ENCODE data around the gene ARSB. TPM values are rescaled to one million over a fixed set of nuclear protein-coding genes. Genes with fewer than 3 reads are reported as not detected.

Gene ARSB
- total and polyA plus RNA-seq, 12 donors = 1.9 to 24.5 (median 14.5) TPM

DNA sequence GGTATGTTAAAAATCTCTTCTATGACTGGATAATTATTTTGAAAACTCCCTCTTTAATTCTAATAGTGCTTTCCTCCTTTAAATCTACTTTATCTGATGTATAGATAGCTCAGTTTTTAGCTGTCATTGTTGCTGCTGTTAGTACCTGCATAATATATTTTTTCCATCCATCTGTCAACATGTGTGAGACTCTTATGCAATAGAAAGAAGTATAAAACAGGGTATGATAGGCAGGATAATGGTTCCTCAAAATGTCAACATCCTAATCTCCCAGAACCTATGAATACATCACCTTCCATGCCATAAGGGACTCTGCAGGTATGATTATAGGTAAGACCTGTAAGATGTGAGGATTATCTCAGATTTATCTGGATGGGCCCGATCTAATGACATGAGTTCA lies 199.7 kb downstream of the ARSB start:
- WGBS, 4 donors = 92 to 95% (median 93%) methylated on average over 1 of the region's 1 CpG
- H3K27ac ChIP-seq = no peak overlapping the region
- TF ChIP-seq, protein P1, sequence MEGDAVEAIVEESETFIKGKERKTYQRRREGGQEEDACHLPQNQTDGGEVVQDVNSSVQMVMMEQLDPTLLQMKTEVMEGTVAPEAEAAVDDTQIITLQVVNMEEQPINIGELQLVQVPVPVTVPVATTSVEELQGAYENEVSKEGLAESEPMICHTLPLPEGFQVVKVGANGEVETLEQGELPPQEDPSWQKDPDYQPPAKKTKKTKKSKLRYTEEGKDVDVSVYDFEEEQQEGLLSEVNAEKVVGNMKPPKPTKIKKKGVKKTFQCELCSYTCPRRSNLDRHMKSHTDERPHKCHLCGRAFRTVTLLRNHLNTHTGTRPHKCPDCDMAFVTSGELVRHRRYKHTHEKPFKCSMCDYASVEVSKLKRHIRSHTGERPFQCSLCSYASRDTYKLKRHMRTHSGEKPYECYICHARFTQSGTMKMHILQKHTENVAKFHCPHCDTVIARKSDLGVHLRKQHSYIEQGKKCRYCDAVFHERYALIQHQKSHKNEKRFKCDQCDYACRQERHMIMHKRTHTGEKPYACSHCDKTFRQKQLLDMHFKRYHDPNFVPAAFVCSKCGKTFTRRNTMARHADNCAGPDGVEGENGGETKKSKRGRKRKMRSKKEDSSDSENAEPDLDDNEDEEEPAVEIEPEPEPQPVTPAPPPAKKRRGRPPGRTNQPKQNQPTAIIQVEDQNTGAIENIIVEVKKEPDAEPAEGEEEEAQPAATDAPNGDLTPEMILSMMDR (IDR thresholded peaks at IDR 0.05) = no peak
- no peak for TF ChIP-seq POLR2A (IDR thresholded peaks at IDR 0.05)
- H3K4me1 ChIP-seq (replicated peaks in 1 of 2) = no peaks in the 10 kb centered on the region
- no peaks in the 10 kb centered on the region for H3K36me3 ChIP-seq (replicated peaks in 1 of 2)
- H3K27me3 ChIP-seq = no peaks in the 10 kb centered on the region
- H3K9me3 ChIP-seq (replicated peaks in 1 of 3) = no peaks in the 10 kb centered on the region
- DNase-seq = no peak
- intact Hi-C loops (cut with DNase I) = no loop called here
- H3K4me3 ChIP-seq = no peak overlapping the region

DNA sequence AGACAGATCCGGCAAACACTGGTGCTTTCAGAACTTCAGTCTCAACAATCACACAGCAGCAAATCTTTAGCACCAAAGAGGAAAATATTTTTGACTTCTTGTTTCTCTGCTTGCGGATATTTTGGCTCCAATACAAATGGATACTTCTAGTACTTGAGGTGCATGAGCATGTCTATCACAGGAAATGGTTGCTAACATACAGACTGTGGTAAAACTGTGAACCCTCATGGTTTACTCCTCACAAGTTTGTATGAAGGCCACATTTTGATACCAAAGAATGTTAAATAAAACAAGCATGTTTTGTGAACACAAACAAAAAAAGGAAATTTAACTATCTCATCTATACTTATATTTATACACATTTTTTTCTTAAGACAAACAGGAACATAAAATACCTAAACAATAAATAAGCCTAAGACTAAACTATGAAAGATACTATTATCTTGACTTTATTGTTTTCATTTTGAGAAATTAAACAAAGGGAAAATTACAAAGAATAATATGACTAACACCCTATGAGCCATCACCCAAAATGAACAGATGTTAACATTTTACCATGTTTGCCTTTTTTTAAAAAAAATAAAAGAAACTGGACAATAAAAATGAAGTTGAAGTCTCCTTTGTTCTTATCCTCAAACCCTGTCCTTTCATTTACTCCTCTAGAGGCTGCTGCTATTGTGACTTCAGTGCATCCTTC lies 201.5 kb downstream of the ARSB start:
- H3K27ac ChIP-seq = no peak overlapping the region
- no peak for TF ChIP-seq POLR2A (IDR thresholded peaks at IDR 0.05)
- TF ChIP-seq, protein P1 (IDR thresholded peaks at IDR 0.05) = no peak
- DNase-seq = no peak
- intact Hi-C loops (cut with DNase I) = no loop called here
- no peaks in the 10 kb centered on the region for H3K27me3 ChIP-seq
- WGBS, 4 donors = 91 to 97% (median 94%) methylated on average over 2 of the region's 2 CpGs
- H3K4me1 ChIP-seq (replicated peaks in 1 of 2) = no peaks in the 10 kb centered on the region
- H3K4me3 ChIP-seq = no peak overlapping the region
- no peaks in the 10 kb centered on the region for H3K9me3 ChIP-seq (replicated peaks in 1 of 3)
- H3K36me3 ChIP-seq (replicated peaks in 1 of 2) = no peaks in the 10 kb centered on the region

DNA sequence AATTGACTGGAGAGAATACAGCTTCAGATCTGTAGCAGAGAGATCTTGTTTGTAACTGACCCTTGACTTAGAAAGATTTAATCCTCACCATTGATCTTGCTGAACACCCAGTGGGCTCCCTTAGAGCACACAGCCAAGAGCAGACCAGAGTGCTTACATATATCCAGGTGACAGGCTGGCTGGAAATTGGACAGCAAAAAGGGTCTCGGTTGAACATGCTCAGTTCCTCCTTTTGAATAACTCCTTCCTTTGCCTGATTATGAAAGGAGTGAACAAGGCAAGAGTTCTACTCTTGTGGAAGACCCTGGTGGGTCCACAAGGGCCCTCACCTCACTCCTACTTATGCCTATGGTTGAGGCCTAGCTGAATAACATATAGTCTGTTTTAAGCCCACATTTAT lies 202.4 kb downstream of the ARSB start:
- H3K27ac ChIP-seq = no peak overlapping the region
- no peaks in the 10 kb centered on the region for H3K4me1 ChIP-seq (replicated peaks in 1 of 2)
- no peaks in the 10 kb centered on the region for H3K36me3 ChIP-seq (replicated peaks in 1 of 2)
- no peaks in the 10 kb centered on the region for H3K27me3 ChIP-seq
- DNase-seq = no peak
- no peaks in the 10 kb centered on the region for H3K9me3 ChIP-seq (replicated peaks in 1 of 3)
- 93 to 100% (median 93%) methylated on average over 1 of the region's 1 CpG for WGBS, 4 donors
- TF ChIP-seq, protein P1 (IDR thresholded peaks at IDR 0.05) = no peak
- no peak for TF ChIP-seq POLR2A (IDR thresholded peaks at IDR 0.05)
- intact Hi-C loops (cut with DNase I) = no loop called here
- H3K4me3 ChIP-seq = no peak overlapping the region

DNA sequence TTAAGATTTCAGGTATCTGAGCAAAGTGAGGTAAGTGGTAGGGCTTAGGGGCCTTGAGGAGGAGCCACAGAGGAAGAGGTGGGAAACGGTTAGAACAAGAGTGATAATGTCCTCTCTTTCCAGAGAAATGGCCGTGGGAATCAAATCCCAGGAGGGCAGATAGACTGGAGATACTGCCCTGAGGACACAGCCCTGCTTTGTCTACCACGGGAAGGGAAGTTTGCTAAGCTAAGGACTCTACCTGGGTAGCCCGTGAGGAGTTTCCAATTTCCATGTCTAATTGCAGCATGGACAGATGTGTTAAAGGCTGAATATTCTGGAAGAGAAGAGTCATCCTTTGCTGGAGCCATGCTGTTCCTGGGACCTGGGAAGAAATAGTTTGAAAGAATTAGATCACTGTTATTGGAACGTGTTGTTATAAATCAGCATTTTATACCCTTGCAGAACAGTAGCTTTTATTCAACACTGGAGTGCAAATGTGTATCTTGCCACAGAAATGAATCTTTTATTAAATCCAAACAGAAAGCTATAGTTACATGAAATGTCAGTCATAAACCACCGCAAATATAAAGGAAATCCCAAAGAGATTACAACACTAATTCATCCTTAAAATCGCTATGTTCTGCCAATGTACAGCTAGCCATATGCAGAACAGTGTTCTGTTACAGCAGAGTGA lies 203.4 kb downstream of the ARSB start:
- H3K36me3 ChIP-seq (replicated peaks in 1 of 2) = no peaks in the 10 kb centered on the region
- H3K4me1 ChIP-seq (replicated peaks in 1 of 2) = no peaks in the 10 kb centered on the region
- H3K27me3 ChIP-seq = no peaks in the 10 kb centered on the region
- intact Hi-C loops (cut with DNase I) = no loop called here
- WGBS, 4 donors = 86 to 92% (median 89%) methylated on average over 7 of the region's 7 CpGs
- H3K9me3 ChIP-seq (replicated peaks in 1 of 3) = no peaks in the 10 kb centered on the region
- TF ChIP-seq, protein P1 (IDR thresholded peaks at IDR 0.05) = no peak
- no peak for TF ChIP-seq POLR2A (IDR thresholded peaks at IDR 0.05)
- DNase-seq = no peak
- no peak overlapping the region for H3K4me3 ChIP-seq
- H3K27ac ChIP-seq = no peak overlapping the region
